ENCODE results near the gene NUP210.

Gene NUP210

GRCh38 chr3:13286873-13287272, 133.2 kb downstream of the NUP210 start:
- no peak for DNase-seq

DNA sequence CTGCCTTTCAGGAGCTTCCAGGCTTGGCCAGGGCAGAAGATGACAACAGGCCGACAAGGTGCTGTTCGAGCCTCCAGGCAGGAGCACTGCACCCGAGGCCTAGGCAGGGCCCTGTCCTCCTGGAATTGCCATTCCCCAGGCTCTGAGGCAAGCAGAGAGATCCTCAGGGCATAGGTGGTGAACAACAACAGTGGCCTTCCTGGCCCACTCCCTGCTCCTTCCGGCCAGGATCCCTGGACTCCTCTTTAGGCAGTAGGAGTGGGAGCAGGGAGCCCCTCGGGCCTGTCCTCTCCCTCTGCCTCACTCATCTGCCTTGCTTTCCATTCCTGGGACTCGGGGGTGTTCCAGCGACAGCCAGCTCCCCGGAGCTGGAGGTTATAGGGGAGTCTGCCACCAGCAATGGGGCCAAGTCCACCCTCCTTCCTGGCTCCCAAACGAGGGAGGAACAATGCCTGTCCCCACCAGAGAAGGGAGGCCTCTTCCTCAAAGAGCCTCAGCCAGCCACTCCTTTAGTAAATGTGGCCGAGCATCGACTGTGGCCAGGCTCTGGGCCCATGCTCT, 135.0 kb downstream of the NUP210 start:
- DNase-seq: no peak

GRCh38 chr3:13283877-13284264, 136.3 kb downstream of the NUP210 start:
- DNase-seq: no peak

GRCh38 chr3:13282986-13283876, 136.9 kb downstream of the NUP210 start:
- peak; percentile 13 for DNase-seq

- DNase-seq: peak; percentile 7
These were observed 137.7 kb downstream of the NUP210 start for GRCh38 chr3:13282358-13282985.

DNA sequence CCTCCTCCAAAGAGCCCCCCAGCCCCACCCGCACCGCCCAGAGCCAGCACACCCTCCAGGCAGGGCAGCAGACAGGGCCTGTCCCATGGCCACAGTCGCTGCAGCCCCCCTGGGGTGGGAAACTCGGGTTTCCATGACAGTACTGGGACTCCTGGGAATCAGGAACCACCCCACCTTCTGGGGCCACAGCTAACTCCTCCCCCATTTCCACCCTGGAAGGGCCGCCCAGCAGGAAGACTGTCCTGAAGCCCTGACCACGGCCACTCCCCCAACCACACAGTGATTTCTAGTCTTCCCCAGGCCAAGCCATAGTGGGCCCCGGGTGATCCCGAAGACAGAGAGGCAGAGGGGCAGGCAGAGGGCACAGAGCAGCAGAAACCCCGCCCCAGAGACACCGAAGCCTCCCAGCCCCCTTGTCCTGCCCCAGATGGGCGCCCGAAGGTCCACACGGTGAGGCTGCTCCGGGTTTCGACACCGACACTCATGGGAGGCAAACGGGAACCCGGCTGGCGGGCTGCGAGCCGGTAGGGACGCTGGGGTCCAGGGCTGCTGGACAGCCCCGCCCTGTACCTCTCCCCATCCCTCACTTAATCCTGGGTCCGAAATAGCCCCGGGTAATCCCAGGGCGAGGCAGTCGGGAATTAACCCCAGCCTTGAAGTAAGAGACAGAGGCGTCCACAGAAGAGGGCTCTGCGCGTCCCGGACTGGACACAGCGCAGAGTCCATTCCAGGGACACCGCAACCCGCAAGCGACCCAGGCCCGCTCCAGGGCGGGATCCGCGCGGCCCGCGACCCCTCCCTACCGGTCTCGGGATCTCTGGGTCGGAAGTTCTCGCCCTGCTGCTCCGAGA, 138.4 kb downstream of the NUP210 start:
- DNase-seq: no peak

DNA sequence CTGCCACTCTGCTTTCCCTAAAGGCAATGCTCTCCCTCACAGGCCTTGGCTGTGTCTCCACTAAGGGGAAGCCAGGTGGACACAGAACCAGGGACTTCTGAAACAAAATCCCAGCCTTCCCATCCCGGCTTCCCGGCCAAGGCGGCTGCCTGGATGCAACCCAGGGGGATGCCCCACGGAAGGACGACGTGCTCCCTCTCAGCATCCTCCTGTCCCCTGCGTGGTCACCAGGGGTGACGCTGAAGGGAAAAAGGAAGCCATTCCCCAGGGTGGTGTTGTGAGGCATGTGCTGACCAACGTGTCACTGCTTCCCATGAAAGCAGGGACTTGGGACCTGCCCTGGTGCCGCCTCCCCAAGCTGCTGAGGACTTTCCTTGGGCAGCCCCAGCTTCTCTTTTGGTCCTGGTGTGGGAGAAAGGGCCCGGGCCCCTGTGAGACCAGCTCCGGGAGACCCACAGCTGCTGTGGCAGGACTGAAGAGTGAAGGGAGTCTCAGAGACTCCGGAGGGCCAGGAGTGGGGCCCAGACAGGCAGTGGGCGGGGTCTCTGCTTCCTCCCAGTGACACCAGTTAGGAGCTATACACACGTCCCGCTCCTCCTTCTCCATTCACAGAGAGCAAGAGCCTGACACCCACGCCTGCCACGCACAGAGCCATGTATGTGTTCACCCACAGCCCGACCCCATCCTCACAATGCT, 139.2 kb downstream of the NUP210 start:
- no peak for DNase-seq

DNA sequence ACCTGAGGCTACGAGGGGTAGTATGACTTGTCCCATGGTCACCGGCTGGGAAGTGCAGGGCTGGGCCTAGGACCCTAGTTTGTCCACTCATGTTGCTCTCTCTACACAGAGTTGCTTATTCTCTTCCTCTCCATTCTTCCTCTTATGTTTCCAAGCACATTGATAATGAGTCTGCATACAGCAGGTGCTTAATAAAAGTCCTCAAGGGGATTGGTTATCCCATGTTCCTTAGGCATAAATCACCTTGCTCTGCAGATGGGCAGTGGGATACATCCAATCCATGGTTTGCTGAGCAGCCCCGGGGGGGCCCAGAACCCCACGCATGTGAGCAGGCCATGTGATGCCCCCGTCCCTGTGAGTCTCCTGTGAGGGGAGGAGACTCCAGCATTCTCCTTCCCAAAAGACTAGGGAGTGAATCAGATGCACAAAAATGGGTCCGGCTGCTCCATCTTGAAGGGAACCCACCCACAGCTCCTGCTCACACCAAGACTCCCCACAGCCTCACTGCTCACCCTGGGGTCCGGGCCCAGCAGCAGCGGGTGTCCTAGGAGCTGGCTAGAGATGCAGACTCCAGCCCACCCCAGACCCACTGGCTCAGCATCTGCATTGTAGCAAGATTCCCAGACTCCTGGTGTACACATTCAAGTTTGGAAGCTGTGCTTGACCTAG, 139.9 kb downstream of the NUP210 start:
- no peak for DNase-seq

DNA sequence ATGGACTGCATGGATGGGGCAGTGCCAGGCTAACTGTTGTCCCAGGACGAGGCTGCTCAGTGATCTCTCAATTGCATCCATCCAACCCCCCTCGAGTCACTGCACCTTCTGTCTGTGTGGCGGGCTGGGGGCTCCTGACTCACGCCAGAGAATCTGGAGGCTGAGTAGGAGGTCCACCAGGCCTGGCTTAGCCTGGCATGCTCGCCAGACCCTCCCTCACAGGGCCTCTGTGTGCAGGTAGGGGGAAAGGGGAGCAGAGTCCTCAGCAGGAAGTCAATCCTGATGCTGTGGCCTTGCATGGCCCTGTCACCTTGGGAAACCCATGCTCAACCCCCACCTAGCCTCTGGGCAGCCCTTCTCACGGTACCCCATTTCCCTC, 140.6 kb downstream of the NUP210 start:
- DNase-seq: no peak

- no peak for DNase-seq
These were observed 141.2 kb downstream of the NUP210 start for GRCh38 chr3:13278783-13279531.

DNA sequence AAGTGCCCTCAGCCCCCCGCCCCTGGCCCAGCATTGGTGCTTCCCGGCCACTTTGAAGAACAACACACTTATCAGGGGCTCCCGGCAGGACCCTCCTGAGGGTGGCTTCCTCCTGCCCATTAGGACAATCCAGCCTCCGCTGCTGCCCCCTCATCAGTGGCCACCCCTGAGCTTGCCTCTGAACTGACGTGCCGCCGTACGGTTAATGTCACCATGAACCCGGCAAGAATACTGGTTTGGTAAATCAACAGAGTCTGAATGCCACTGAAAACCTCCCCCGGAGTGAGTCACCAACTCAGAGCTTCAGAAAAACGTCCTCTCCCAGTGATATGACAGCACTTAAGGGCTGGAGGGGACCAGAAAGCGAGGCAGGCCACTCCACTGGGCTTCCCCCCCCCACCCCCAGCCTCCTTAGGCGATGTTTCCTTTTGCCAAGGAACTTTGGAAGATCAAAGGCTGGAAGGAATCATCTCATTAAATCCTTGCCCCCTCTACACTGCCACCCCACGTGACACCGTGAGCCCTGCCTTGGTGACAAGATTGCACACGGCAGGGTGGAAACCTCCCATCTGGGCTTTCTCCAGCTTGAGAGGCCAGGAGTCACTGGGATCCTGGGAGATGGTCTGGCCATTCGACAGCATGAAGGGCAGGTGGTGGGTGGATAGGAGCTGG, 142.1 kb downstream of the NUP210 start:
- no peak for DNase-seq

- DNase-seq: no peak
These were observed 142.8 kb downstream of the NUP210 start for GRCh38 chr3:13277196-13277813.

DNA sequence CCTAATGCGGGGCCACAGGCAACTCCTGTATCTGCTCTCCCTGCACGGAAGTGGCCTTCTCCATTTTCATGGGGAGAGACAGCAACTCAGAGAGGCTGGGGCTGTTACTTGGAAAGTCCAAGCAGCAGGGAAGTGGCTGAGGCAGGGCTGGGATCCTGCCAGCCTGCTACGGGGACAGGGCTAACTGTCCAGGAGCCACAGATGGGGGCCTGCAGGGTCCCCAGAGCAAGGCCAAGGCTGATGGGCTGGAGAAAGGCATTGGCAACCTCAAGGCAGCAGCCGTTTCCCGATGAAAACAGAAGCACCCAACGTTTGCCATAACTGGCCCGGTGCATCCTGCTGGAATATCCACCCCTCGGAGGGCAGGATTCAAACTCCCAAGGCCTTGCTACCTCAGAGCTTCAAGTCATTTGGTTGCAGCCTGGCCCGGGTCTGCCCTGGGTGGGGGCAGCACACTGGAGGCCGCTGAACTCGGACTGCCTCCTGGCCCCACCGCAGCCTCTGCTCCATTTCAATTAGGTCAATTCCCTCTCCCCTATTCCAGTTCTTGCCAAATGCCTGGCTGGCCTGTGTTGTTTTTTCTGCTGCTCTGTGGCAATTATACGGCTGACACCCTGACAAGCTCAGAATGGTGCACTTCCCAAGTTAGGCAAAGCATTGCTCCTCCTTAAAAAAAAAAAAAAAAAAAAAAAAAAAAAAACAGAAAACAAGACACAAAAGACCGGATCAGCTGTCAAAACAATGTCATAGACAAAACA, 143.5 kb downstream of the NUP210 start:
- peak; percentile 21 for DNase-seq

GRCh38 chr3:13275376-13276005, 144.6 kb downstream of the NUP210 start:
- DNase-seq: no peak

GRCh38 chr3:13274551-13275332, 145.4 kb downstream of the NUP210 start:
- no peak for DNase-seq

GRCh38 chr3:13274125-13274524, 146.0 kb downstream of the NUP210 start:
- DNase-seq: no peak

- no peak for DNase-seq
These were observed 146.5 kb downstream of the NUP210 start for GRCh38 chr3:13273604-13274105.

All from NCI-H1092 treated with DMSO at 0.1 percent for 48 hours (cell line).